ENCODE results near the gene SYNGAP1.

GRCh38 chr6:33390767-33391277 is 29.0 kb upstream of the SYNGAP1 start:
- no peak for TF ChIP-seq CTCF (conservative IDR thresholded peaks at IDR 0.05; ENCODE audit: low read depth, low read length)
- no peak for TF ChIP-seq EZH2 (IDR thresholded peaks at IDR 0.05; ENCODE audit: borderline replicate concordance, low read depth, low read length, poor library complexity, severe bottlenecking)

All from A673 (cell line).